ENCODE measurements around the gene SCARB1.
A peak's percentile ranks its signal among the peaks of the same experiment; 100 is the strongest.

The SCARB1 gene

GRCh38 chr12:124757329-124757728, 106.3 kb downstream of the SCARB1 start:
- no peak overlapping the region for H3K4me3 ChIP-seq (replicated peaks; ENCODE audit: low read depth, low read length)
- TF ChIP-seq CTCF (IDR thresholded peaks at IDR 0.05; ENCODE audit: low read length, missing control alignments): no peak
- DNase-seq (ENCODE audit: low read depth): no peak

- TF ChIP-seq CTCF (IDR thresholded peaks at IDR 0.05; ENCODE audit: low read length, missing control alignments): no peak
- DNase-seq (ENCODE audit: low read depth): no peak
- no peak overlapping the region for H3K4me3 ChIP-seq (replicated peaks; ENCODE audit: low read depth, low read length)
These were observed 106.9 kb downstream of the SCARB1 start for GRCh38 chr12:124756760-124757159.

GRCh38 chr12:124756166-124756565, 107.5 kb downstream of the SCARB1 start:
- no peak for TF ChIP-seq CTCF (IDR thresholded peaks at IDR 0.05; ENCODE audit: low read length, missing control alignments)
- DNase-seq (ENCODE audit: low read depth): no peak
- H3K4me3 ChIP-seq (replicated peaks; ENCODE audit: low read depth, low read length): no peak overlapping the region

GRCh38 chr12:124755801-124756148, 107.9 kb downstream of the SCARB1 start:
- DNase-seq (ENCODE audit: low read depth): no peak
- H3K4me3 ChIP-seq (replicated peaks; ENCODE audit: low read depth, low read length): no peak overlapping the region
- TF ChIP-seq CTCF (IDR thresholded peaks at IDR 0.05; ENCODE audit: low read length, missing control alignments): no peak

- peak; percentile 97 for DNase-seq (ENCODE audit: low read depth)
- no peak overlapping the region for H3K4me3 ChIP-seq (replicated peaks; ENCODE audit: low read depth, low read length)
- TF ChIP-seq CTCF (IDR thresholded peaks at IDR 0.05; ENCODE audit: low read length, missing control alignments): no peak
These were observed 108.5 kb downstream of the SCARB1 start for GRCh38 chr12:124754949-124755800.

GRCh38 chr12:124754491-124754890, 109.2 kb downstream of the SCARB1 start:
- no peak overlapping the region for H3K4me3 ChIP-seq (replicated peaks; ENCODE audit: low read depth, low read length)
- TF ChIP-seq CTCF (IDR thresholded peaks at IDR 0.05; ENCODE audit: low read length, missing control alignments): no peak
- DNase-seq (ENCODE audit: low read depth): no peak

GRCh38 chr12:124753993-124754392, 109.7 kb downstream of the SCARB1 start:
- H3K4me3 ChIP-seq (replicated peaks; ENCODE audit: low read depth, low read length): no peak overlapping the region
- TF ChIP-seq CTCF (IDR thresholded peaks at IDR 0.05; ENCODE audit: low read length, missing control alignments): no peak
- DNase-seq (ENCODE audit: low read depth): no peak
